SJSA1 (cell line): ENCODE results near the gene ACAP1. TPM values are rescaled to one million over a fixed set of nuclear protein-coding genes. Genes with fewer than 3 reads are reported as not detected.

Source experiments
- DNase-seq, 2 experiments: peaks; one replicate each; pipeline ENCODE4 v3.0.0-alpha.2; 2015 to 2020; ENCODE audit warnings: low spot score in 2 of 2, low read depth in 1 of 2
- H3K27ac ChIP-seq: fragments of 250-450 bp; sonication (Bioruptor Pico); 2 replicates; pipeline ENCODE4 v1.5.1; 2020; ENCODE audit warnings: mild to moderate bottlenecking, moderate library complexity
- H3K27me3 ChIP-seq: fragments of 250-450 bp; sonication (Bioruptor Pico); replicated peaks from 2 replicates; pipeline ENCODE4 v1.5.1; 2020; ENCODE audit warnings: mild to moderate bottlenecking, moderate library complexity
- H3K36me3 ChIP-seq: fragments of 250-450 bp; sonication (Bioruptor Pico); 2 replicates; pipeline ENCODE4 v1.5.1; 2020; ENCODE audit warnings: mild to moderate bottlenecking
- H3K4me1 ChIP-seq: fragments of 250-450 bp; sonication (Bioruptor Pico); replicated peaks from 2 replicates; pipeline ENCODE4 v1.6.1; 2021; ENCODE audit warnings: mild to moderate bottlenecking
- H3K4me3 ChIP-seq: fragments of 250-450 bp; sonication (Bioruptor Pico); 2 replicates; pipeline ENCODE4 v1.5.1; 2020; ENCODE audit warnings: mild to moderate bottlenecking
- H3K9me3 ChIP-seq: fragments of 250-450 bp; sonication (Bioruptor Pico); replicated peaks from 2 replicates; pipeline ENCODE4 v1.5.1; 2020; ENCODE audit warnings: mild to moderate bottlenecking
- total RNA-seq: library from RNA; depleted of rRNA; stranded (reverse); fragments of >200 nt; shearing (Covaris generic); gene quantifications from 2 replicates; pipeline ENCODE4 v1.2.3, GENCODE V29; 2014; rRNA removed

ACAP1 gene, protein sequence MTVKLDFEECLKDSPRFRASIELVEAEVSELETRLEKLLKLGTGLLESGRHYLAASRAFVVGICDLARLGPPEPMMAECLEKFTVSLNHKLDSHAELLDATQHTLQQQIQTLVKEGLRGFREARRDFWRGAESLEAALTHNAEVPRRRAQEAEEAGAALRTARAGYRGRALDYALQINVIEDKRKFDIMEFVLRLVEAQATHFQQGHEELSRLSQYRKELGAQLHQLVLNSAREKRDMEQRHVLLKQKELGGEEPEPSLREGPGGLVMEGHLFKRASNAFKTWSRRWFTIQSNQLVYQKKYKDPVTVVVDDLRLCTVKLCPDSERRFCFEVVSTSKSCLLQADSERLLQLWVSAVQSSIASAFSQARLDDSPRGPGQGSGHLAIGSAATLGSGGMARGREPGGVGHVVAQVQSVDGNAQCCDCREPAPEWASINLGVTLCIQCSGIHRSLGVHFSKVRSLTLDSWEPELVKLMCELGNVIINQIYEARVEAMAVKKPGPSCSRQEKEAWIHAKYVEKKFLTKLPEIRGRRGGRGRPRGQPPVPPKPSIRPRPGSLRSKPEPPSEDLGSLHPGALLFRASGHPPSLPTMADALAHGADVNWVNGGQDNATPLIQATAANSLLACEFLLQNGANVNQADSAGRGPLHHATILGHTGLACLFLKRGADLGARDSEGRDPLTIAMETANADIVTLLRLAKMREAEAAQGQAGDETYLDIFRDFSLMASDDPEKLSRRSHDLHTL
- not detected in 2 replicates for total RNA-seq

DNA sequence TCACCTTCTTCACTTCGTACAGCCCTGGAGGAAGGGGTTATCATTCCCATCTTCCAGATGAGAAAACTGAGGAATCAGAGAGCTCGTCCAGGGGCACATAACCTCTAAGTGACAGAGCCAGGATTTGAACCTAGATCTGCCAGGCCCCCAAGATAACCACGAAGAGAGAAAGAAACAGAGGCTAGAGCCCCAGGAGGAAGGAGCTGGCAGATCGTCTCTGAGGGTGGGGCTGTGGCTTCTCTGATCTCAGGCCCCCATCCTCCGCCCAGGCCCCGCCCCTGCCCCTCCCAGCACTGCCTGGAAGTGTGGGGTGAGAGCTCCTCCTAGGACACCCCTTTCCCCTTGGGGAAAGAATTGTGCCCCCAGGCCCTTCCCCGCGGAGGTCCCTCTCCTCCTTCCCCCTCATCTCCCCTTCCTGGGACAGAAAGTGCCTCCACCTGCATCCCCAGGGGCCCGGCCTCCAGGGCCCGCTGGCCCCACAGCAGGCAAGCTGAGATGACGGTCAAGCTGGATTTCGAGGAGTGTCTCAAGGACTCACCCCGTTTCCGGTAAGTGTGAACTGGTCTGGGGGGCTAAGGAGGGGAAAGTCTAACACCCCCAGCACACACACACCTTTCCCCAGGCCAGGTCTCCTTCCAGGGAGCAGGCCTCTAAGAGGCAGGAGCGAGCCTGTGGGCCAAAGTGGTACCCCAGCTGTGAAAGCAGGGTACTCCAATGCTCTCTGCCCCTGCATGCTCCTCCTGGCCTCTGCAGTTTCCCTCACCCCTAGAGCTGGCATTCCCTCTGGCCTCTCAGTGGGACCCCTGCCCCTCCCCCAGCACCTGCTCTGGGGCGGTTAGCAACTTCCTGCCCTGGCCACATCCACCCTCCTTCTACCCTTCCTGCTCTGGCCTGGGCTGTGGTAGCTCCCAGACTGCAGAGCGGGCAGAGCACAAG is at the start of gene ACAP1:
Gene ACAP1 (plus strand): TSS at position 290 of the 936 bp plus-strand sequence. CDS start 206 bp downstream, at position 496.
- Histone ChIP-seq H3K36me3 (no peaks in the 10 kb centered on the region), H3K4me3 (no peak within 1 kb of the TSS), H3K27ac (no peak within 1 kb of the TSS), H3K27me3 (peaks cover 33% of the 10 kb centered on the region), H3K4me1 (no peaks in the 10 kb centered on the region), H3K9me3 (no peaks in the 10 kb centered on the region)
- no peak for DNase-seq

DNA sequence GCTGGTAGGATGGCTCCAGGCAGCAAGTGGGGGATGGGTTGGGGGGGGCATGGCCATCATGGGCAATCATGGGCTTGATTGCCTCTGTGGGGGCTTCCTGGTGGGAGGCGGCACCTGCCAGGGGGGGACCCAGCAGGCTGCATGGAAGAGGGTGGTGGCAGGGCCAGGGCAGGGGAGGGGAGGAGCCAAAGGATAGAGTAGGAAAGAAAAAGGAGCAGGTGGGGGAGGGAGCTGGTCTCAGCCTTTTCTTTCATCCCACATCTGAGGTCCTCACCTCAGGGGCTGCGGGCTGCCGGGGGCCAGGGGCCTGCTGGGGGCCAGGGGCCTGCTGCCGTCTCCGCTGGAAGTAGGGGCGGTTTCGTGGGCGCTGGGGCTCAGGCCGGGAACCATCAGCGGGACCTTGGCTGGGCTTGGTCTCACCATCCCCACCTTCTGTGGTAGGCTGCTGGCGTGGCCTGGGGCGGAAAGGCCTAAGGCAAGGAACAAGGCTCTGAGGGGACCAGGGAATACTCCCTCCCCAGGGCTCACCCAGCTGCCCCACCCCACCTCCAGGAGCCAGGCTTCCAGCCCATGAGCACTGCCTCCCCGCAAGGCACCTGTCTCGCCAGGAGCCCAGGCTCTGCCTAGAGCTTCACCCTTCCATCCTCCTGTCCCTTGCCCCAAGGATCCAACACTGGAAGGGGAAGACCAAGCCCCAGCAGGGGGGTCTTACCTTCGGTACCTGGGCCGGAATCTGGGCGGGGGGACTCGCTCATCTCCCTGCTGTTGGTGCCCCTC is 46.9 kb upstream of the ACAP1 start:
- H3K9me3 ChIP-seq: no peaks in the 10 kb centered on the region
- no peak overlapping the region for H3K27ac ChIP-seq
- H3K4me3 ChIP-seq: no peak overlapping the region
- H3K36me3 ChIP-seq: no peaks in the 10 kb centered on the region
- DNase-seq: no peak
- H3K27me3 ChIP-seq: peaks cover 64% of the 10 kb centered on the region
- H3K4me1 ChIP-seq: peaks cover 4% of the 10 kb centered on the region

DNA sequence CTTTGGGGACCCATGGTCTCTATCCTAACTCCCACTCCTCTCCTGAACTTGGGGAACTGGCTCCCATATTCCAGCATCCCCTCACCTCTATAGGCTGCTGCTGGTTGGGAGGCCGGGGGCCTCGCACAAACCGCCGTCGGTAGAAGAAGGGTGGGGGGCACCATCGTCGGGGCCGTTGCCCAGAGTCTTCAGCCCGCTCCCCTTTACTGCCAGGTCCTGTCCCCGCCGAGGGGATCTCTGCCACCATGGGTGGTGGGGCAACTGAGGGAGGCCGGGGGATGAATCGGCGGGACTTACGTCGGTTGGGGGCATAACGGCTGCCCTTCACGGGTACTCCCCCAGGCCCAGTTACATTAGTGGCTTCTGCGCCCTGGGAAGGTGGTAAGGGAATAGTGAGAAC is 46.2 kb upstream of the ACAP1 start:
- no peaks in the 10 kb centered on the region for H3K9me3 ChIP-seq
- DNase-seq: no peak
- H3K27ac ChIP-seq: no peak overlapping the region
- no peaks in the 10 kb centered on the region for H3K36me3 ChIP-seq
- no peak overlapping the region for H3K4me3 ChIP-seq
- H3K27me3 ChIP-seq: peaks cover 71% of the 10 kb centered on the region
- peaks cover 10% of the 10 kb centered on the region for H3K4me1 ChIP-seq

DNA sequence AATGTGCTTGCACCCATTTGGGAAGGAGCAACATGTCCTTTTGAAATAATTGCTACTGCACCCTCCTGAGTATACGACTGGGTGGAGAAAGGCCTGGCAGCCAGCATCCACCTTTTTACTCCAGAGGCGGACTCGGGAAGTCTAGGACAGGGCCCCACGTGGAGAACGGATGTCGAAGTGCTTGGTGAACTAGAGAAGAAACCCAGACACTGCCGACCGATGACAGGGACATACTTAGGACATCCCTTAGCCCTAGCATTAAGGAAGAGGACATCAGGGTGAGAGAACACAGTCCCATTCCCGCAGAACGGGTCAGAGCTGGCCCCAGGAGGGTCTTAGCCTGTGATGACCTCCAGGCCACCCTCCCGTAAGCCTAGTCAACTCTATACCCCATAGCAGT is 45.6 kb upstream of the ACAP1 start:
- Histone ChIP-seq H3K36me3 (no peaks in the 10 kb centered on the region), H3K9me3 (no peaks in the 10 kb centered on the region), H3K27ac (no peak overlapping the region), H3K4me3 (no peak overlapping the region), H3K4me1 (peaks cover 10% of the 10 kb centered on the region), H3K27me3 (peaks cover 75% of the 10 kb centered on the region)
- no peak for DNase-seq

DNA sequence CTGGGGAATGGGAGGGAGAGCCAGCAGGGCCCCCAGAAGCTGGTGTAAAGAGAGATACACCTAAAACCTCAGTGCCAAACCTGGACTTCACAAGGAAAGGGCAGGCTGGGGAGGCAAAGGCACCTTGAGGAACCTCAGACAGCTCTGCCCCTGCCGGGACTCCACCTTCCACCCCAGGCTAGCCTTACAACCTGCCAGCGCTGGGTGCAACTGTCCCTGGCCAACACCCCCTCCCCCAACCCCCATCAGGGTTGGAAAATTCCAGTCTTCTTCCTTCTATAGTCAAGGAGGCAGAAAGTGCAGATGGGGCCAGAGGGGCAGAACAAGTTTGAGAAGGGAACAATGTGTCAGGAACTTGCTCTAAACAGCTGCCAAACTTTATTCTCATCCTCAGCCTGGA is 44.1 kb upstream of the ACAP1 start:
- Histone ChIP-seq H3K27me3 (peaks cover 67% of the 10 kb centered on the region), H3K27ac (no peak overlapping the region), H3K9me3 (no peaks in the 10 kb centered on the region), H3K4me3 (no peak overlapping the region), H3K4me1 (peaks cover 19% of the 10 kb centered on the region), H3K36me3 (no peaks in the 10 kb centered on the region)
- no peak for DNase-seq

DNA sequence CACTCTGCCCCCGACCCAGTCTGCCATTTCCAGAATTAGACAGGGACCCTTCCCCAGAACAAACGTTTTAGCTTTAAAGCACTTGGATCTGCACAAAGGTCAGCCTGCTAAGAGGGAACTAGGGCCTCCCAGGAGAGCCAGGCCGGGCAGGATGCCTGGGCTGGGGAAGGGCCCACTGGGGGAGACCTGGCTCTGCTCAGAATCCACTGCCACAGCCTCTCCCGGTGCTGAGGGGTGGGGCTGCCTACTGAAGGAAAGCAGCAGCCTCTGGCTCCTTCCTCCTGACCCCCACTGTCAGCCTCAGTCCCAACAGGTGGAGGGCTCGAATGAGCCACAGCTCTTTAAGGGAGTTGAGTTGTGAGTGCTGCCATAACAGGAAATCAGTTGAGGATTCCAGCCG is 43.6 kb upstream of the ACAP1 start:
- no peak overlapping the region for H3K4me3 ChIP-seq
- no peak overlapping the region for H3K27ac ChIP-seq
- H3K27me3 ChIP-seq: peaks cover 67% of the 10 kb centered on the region
- DNase-seq: no peak
- H3K4me1 ChIP-seq: peaks cover 19% of the 10 kb centered on the region
- H3K9me3 ChIP-seq: no peaks in the 10 kb centered on the region
- no peaks in the 10 kb centered on the region for H3K36me3 ChIP-seq

DNA sequence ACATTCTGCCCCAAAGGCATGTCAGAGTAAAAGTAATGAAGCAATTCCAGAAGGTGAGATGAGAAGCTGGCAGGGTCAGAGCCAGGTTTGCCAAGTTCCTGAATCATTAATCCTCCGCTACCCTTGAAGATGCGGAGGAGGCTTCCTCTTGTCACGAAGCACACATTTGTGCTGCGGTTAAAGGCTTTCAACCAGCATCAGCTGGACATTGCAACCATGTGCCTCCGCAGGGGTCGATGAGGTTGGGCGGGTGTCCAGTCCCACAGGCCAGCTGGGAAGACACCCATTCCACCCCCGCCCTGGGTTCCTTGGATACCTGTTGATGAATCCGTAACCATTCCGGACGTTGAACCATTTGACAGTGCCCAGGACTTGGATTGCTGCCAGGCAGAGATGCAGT is 43.2 kb upstream of the ACAP1 start:
- Histone ChIP-seq H3K4me1 (peaks cover 19% of the 10 kb centered on the region), H3K27me3 (peaks cover 67% of the 10 kb centered on the region), H3K4me3 (no peak overlapping the region), H3K36me3 (no peaks in the 10 kb centered on the region), H3K9me3 (no peaks in the 10 kb centered on the region), H3K27ac (no peak overlapping the region)
- DNase-seq: no peak

DNA sequence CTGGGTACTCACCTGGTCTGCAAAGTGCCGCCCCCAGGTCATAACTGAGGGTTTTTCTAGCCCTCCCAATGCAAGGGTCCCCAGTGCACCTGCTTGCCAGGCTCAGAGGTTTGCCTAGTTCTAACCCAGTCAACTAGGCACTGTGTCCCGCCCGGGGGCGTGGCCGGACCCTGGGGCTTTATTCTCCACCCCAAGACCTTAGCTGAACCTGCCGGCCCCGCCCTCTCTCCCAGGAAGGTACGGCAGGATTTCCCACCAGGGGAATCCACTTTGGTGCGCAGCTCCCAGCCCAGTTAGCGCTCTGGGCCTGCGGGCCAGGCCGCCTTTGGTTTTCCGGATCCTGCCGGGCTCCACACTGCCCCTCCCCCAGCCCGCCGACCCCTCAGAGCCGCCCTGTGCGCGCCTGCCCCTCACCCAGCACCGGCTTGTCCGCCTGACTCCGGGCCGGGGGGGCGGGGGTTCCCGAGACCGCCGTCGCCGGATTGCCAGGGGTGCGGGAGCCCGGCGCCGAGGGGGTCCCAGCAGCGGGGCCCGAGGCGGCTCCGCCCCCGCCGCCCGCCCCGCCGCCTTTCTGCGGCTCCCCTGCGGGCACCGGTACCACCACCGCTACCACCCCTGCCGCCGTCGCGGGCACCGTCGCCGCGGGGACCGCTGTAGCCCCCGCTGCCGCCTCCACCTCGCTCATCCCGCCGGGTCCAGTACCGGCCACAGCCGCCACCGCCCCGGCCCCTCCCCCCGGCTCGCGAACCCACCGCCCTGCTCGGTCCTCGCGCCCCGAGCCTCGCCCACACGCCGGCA is 42.3 kb upstream of the ACAP1 start:
- H3K4me3 ChIP-seq: peak overlapping the region; percentile 5; the same call in 1 of the 2 replicates
- no peak for DNase-seq
- peaks cover 58% of the 10 kb centered on the region for H3K27me3 ChIP-seq
- H3K4me1 ChIP-seq: peaks cover 19% of the 10 kb centered on the region
- no peaks in the 10 kb centered on the region for H3K9me3 ChIP-seq
- H3K36me3 ChIP-seq: no peaks in the 10 kb centered on the region
- no peak overlapping the region for H3K27ac ChIP-seq

DNA sequence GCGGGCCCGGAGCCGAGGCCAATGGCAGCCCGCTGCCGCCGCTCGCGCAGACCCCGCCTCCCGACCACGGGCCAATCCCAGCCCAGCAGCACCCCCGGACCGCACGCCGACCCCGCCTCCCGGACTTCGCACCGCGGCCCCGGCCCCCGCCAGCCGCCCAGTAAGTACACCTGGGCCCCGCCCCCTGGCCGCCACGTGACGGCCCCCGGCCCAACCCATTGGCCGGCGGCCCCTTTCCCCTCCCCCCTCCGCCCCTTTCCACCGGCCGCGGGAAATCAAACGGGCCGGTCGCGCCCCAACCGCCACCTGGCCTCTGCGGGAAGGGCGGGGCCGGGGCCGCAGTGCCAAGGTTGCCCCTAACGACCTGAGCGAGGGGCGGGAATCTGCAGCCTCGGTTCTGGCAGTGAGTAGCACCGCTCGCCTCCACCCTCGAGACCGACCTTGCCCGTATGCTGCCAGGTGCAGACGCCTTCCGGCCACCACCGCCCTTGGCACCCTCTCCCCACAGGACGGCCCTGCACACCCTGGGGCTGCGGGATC is 41.6 kb upstream of the ACAP1 start, which contains the start of gene YBX2:
Gene YBX2 (minus strand): TSS at position 26 of the 540 bp plus-strand sequence. CDS start 139 bp downstream, outside the sequence.
- Histone ChIP-seq H3K27me3 (peaks cover 54% of the 10 kb centered on the region), H3K27ac (no peak within 1 kb of the TSS), H3K4me3 (peak within 1 kb of the TSS; percentile 5; the same call in 1 of the 2 replicates), H3K9me3 (no peaks in the 10 kb centered on the region), H3K36me3 (no peaks in the 10 kb centered on the region), H3K4me1 (peaks cover 19% of the 10 kb centered on the region)
- DNase-seq: no peak

DNA sequence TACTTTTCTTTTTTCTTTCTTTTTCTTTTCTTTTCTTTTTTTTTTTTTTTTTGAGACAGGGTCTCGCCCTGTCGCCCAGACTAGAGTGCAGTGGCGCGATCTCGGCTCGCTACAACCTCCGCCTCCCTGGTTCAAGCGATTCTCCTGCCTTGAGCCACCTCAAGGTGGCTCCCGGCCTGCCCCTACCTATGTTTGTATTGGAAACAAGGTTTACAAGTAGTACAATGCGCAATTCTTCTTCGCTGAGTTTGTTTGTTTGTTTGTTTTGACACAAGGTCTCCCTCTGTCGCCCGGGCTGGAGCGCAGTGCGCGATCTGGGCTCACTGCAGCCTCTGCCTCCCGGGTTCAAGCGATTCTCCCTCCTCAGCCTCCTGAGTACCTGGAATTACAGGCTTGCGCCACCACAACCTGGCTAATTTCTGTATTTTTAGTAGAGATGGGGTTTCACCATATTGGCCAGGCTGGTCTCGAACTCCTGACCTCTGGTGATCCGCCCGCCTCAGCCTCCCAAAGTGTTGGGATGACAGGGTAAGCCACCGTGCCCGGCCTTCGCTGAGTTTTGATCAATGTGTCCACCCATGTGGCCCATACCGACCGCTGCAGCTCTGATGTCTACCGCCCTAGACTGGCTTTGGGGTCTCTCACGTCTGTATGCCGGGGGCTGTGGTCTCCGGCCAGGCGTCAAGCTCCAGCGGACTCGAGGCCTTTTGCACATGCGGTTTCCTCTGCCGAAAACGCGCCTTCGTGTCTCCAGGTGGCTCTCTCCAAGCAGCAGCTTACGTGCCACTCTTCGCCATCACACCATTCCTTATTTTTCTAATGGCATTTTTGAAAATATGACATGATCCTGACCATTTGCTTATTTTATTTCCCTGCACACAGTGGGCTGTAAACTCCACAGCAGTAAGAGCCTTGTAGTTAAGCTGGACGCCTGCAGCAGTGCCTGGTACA is 40.8 kb upstream of the ACAP1 start:
- no peak overlapping the region for H3K27ac ChIP-seq
- H3K9me3 ChIP-seq: no peaks in the 10 kb centered on the region
- peaks cover 48% of the 10 kb centered on the region for H3K27me3 ChIP-seq
- DNase-seq: no peak
- peaks cover 19% of the 10 kb centered on the region for H3K4me1 ChIP-seq
- H3K4me3 ChIP-seq: no peak overlapping the region
- no peaks in the 10 kb centered on the region for H3K36me3 ChIP-seq

DNA sequence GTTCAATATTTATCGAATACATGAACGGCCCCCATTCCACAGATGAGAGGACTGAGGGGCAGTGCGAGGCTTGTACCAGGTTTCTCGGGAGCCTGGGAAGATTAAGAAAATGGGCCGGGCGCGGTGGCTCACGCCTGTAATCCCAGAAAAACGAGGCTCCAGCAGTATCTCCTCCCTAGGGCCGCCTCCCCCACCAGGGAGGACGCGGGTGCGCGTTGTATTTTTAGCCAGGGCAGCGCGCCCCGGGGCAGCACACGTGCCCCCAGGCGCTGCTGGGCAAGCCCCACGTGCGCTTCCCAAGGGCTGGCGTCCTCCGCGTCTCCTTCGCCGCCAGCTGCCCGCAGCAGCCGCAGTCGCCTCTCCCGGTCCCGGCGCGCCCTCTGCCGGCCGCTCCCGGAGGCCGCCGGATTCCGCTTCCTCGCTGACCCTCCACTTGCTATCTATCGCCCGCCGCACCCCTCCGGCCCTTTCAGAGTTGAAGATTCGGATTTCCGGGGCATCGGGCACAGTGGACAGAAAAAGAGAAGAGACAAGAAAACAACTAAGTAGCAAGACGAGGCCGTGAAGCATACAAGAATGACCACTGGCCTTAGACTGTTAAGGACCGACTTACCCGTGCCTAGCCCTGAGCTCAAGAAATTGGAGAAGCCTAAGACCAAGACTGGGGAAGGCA is 40.0 kb upstream of the ACAP1 start:
- peak; percentile 70 to 80 for DNase-seq
- no peak overlapping the region for H3K27ac ChIP-seq
- no peak overlapping the region for H3K4me3 ChIP-seq

More for the DNA sequence above, 40.0 kb upstream of the ACAP1 start:
- Histone ChIP-seq H3K36me3 (no peaks in the 10 kb centered on the region), H3K27me3 (peaks cover 42% of the 10 kb centered on the region), H3K9me3 (no peaks in the 10 kb centered on the region), H3K4me1 (peaks cover 19% of the 10 kb centered on the region)
